GM12878 (cell line): Measurements from ENCODE around the gene RNLS. TPM values are rescaled to one million over a fixed set of nuclear protein-coding genes. Genes with fewer than 3 reads are reported as not detected.

Experiments used
- POLR2A ChIP-seq: IDR thresholded peaks from 2 replicates; pipeline ENCODE4 v1.6.1; 2011; ENCODE audit warnings: low read depth, mild to moderate bottlenecking, low read length
- ZNF217 ChIP-seq: fragments of 450-650 bp; IDR thresholded peaks from 2 replicates; pipeline ENCODE4 v1.6.1; 2017; ENCODE audit warnings: antibody characterized with exemption, mild to moderate bottlenecking
- polyA plus RNA-seq, 11 experiments: library from polyadenylated mRNA; depleted of rRNA in 4 of 11; unstranded in 6 of 11; stranded (reverse) in 5 of 11; fragments of >200 nt; fragmentation: Nextera tagmentation in 4 of 11; fragmentation: Illumina TruSeq in 1 of 11; extraction: Ambion mirVana in 4 of 11; extraction: Trizol in 1 of 11; gene quantifications; 1 replicate in 1 of 11; 2 replicates in 10 of 11; pipeline versions ENCODE4 v1.2.1 to v1.2.3, GENCODE V29; 2011 to 2016; ENCODE audit warnings: inconsistent platforms in 2 of 11, missing spikeins in 2 of 11, low read depth in 1 of 11
- total RNA-seq, 4 experiments: library from RNA; depleted of rRNA in 3 of 4; stranded (reverse); fragments of >200 nt in 3 of 4; fragmentation: Illumina TruSeq in 1 of 4; extraction: Trizol in 1 of 4; gene quantifications; 2 replicates each; pipeline versions ENCODE4 v1.2.1 to v1.2.3, GENCODE V29; 2013 to 2021
- TF ChIP-seq, protein P1 (sequence below): fragments of 450-650 bp; IDR thresholded peaks from 2 replicates; pipeline ENCODE4 v1.6.1; 2017; ENCODE audit warnings: mild to moderate bottlenecking, moderate library complexity
- TF ChIP-seq, protein P2 (sequence below), 3 experiments: IDR thresholded peaks in 2 of 3; conservative IDR thresholded peaks in 1 of 3; 2 replicates each; pipeline ENCODE4 v1.5.1; 2011; ENCODE audit warnings: low read depth in 3 of 3, low read length in 3 of 3, mild to moderate bottlenecking in 3 of 3, control low read depth in 2 of 3, moderate library complexity in 2 of 3, inconsistent platforms in 1 of 3, mixed read lengths in 1 of 3; ENCODE audit not compliant: control insufficient read depth in 2 of 3, insufficient read depth in 1 of 3; ENCODE audit errors: extremely low read depth in 1 of 3
- TF ChIP-seq, protein P3 (sequence below): fragments of 150-350 bp; IDR thresholded peaks from 2 replicates; pipeline ENCODE4 v1.6.1; 2014; ENCODE audit warnings: mild to moderate bottlenecking, low read depth, low read length

RNLS gene
- total and polyA plus RNA-seq, 10 of the 15 experiments (the other 5 are each of a cell fraction or from before 2014, with no cell fraction given): 3.4 to 6.7 (median 4.6) TPM

DNA sequence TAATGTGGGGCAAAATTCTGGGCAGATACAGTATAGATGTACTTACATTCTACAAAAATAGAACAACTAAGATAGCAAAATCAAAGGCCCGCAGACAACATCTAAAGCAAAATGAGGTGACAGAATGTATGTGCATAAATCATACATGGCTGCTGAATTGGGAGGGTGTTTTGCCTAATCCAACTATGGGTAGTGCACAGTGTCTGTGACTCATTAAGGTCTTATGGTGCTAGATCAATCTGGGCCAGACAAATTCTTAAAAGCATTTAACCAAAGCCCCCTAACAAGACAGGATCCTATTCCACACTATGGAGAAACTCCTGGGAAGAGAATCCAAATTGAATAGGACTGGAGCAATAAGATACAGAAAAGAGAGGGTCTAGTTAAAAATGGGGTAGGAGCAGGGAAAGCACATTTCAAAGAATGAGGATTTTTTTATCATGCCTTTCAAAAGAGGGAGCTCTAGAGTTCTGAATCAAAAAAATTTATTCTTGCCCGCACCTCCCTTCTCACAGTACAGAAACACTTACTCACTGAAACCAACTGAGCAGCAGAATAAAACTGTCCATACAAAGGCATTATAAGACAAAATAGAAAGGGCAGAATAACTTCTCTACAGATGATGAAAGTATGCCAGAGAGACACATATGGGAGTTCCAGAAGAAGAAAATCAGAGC lies 181.3 kb downstream of the RNLS start (continued):
- TF ChIP-seq, protein P1, sequence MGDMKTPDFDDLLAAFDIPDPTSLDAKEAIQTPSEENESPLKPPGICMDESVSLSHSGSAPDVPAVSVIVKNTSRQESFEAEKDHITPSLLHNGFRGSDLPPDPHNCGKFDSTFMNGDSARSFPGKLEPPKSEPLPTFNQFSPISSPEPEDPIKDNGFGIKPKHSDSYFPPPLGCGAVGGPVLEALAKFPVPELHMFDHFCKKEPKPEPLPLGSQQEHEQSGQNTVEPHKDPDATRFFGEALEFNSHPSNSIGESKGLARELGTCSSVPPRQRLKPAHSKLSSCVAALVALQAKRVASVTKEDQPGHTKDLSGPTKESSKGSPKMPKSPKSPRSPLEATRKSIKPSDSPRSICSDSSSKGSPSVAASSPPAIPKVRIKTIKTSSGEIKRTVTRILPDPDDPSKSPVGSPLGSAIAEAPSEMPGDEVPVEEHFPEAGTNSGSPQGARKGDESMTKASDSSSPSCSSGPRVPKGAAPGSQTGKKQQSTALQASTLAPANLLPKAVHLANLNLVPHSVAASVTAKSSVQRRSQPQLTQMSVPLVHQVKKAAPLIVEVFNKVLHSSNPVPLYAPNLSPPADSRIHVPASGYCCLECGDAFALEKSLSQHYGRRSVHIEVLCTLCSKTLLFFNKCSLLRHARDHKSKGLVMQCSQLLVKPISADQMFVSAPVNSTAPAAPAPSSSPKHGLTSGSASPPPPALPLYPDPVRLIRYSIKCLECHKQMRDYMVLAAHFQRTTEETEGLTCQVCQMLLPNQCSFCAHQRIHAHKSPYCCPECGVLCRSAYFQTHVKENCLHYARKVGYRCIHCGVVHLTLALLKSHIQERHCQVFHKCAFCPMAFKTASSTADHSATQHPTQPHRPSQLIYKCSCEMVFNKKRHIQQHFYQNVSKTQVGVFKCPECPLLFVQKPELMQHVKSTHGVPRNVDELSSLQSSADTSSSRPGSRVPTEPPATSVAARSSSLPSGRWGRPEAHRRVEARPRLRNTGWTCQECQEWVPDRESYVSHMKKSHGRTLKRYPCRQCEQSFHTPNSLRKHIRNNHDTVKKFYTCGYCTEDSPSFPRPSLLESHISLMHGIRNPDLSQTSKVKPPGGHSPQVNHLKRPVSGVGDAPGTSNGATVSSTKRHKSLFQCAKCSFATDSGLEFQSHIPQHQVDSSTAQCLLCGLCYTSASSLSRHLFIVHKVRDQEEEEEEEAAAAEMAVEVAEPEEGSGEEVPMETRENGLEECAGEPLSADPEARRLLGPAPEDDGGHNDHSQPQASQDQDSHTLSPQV: no peak
- TF ChIP-seq, protein P2, sequence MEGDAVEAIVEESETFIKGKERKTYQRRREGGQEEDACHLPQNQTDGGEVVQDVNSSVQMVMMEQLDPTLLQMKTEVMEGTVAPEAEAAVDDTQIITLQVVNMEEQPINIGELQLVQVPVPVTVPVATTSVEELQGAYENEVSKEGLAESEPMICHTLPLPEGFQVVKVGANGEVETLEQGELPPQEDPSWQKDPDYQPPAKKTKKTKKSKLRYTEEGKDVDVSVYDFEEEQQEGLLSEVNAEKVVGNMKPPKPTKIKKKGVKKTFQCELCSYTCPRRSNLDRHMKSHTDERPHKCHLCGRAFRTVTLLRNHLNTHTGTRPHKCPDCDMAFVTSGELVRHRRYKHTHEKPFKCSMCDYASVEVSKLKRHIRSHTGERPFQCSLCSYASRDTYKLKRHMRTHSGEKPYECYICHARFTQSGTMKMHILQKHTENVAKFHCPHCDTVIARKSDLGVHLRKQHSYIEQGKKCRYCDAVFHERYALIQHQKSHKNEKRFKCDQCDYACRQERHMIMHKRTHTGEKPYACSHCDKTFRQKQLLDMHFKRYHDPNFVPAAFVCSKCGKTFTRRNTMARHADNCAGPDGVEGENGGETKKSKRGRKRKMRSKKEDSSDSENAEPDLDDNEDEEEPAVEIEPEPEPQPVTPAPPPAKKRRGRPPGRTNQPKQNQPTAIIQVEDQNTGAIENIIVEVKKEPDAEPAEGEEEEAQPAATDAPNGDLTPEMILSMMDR (IDR thresholded peaks at IDR 0.05 in 2 of 3, conservative IDR thresholded peaks at IDR 0.05 in 1 of 3; ENCODE audit: control insufficient read depth in 2 of 3, extremely low read depth in 1 of 3, insufficient read depth in 1 of 3, low read depth in 3 of 3, low read length in 3 of 3): peak; percentile 11 to 33 (median 14); a peak in 3 of 6 replicates
- no peak for TF ChIP-seq POLR2A
- no peak for TF ChIP-seq ZNF217
- TF ChIP-seq, protein P3, sequence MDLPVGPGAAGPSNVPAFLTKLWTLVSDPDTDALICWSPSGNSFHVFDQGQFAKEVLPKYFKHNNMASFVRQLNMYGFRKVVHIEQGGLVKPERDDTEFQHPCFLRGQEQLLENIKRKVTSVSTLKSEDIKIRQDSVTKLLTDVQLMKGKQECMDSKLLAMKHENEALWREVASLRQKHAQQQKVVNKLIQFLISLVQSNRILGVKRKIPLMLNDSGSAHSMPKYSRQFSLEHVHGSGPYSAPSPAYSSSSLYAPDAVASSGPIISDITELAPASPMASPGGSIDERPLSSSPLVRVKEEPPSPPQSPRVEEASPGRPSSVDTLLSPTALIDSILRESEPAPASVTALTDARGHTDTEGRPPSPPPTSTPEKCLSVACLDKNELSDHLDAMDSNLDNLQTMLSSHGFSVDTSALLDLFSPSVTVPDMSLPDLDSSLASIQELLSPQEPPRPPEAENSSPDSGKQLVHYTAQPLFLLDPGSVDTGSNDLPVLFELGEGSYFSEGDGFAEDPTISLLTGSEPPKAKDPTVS: no peak
